Pancreas (tissue), 10 donors: ENCODE measurements around the gene UIMC1. TPM values are rescaled to one million over a fixed set of nuclear protein-coding genes. Genes with fewer than 3 reads are reported as not detected.

ENCODE experiments used
- ATAC-seq, 4 donors: fragments of 200-7000 bp; cut with Tn5 transposase; one replicate each; pipeline versions ENCODE4 v1.8.0 to v1.9.1; 2020; ENCODE audit warnings: mild to moderate bottlenecking in 4 of 4, moderate library complexity in 4 of 4
- DNase-seq, 6 donors: peaks; one replicate each; pipeline ENCODE4 v3.0.0-alpha.2; 2020
- FAIRE-seq: peaks from 2 replicates; lab custom pipeline; 2012; peaks lifted over from hg19 to GRCh38; lab: Jason Lieb, UNC
- H3K27ac ChIP-seq, 4 donors: fragments of 200-600 bp; sonication (generic); 1 replicate in 3 of 4; 2 replicates in 1 of 4; pipeline versions ENCODE4 v1.5.0 to v1.8.0; 2020
- H3K27me3 ChIP-seq, 4 donors: fragments of 200-600 bp; one replicate each; pipeline ENCODE4 v1.8.0; 2021
- H3K36me3 ChIP-seq, 3 donors: fragments of 200-600 bp; sonication (generic) in 1 of 3; one replicate each; pipeline versions ENCODE4 v1.5.0 to v1.8.0; 2020 to 2021
- H3K4me1 ChIP-seq, 3 donors: fragments of 200-600 bp; one replicate each; pipeline ENCODE4 v1.8.0; 2021
- H3K4me3 ChIP-seq, 4 donors: fragments of 200-600 bp; sonication (generic) in 2 of 4; one replicate each; pipeline versions ENCODE4 v1.5.0 to v1.8.0; 2020 to 2021
- H3K9me3 ChIP-seq, 4 donors: fragments of 200-600 bp; one replicate each; pipeline ENCODE4 v1.8.0; 2021
- CTCF ChIP-seq, 4 donors: fragments of 200-600 bp; sonication (generic) in 3 of 4; IDR thresholded peaks; one replicate each; pipeline versions ENCODE4 v1.5.0 to v1.8.0; 2021; ENCODE audit warnings: antibody characterized with exemption in 4 of 4
- WGBS, 2 donors: extraction: QIAGEN DNeasy Blood & Tissue Kit; methylation state at CpG; one replicate each; pipeline ENCODE4 v1.1.7; 2013; 5-methylcytosine and 5-hydroxymethylcytosine counted together
- intact Hi-C, 3 donors: fragments of 100-400 bp; cut with DNase I; formaldehyde crosslinking; loops; one replicate each; pipeline versions ENCODE4 v1.11.1 to v1.14.2; 2022
- polyA plus RNA-seq, 2 donors: library from polyadenylated mRNA; stranded (reverse); fragments of 200-250 nt; gene quantifications; one replicate each; pipeline ENCODE4 v1.2.3, GENCODE V29; 2013
- total RNA-seq, 6 donors: library from RNA; stranded (reverse); fragmentation: NEBNext Ultra II Directional in 4 of 6; extraction: Animal tissue kit (Norgen Biotek cat#: 25700) in 4 of 6; gene quantifications; one replicate each; pipeline versions ENCODE4 v1.2.1 to v1.2.4, GENCODE V29; 2021 to 2023
- donor health status: healthy with polysubstance abuse.
- donor health status: DM: no; HTN: no; CAD: no; lungs with moderate emphysema.
- donor health status: DM: no; HTN: no; CAD: no.
- donor health status: control.
- donor health status: control.
- donor health status: Bipolar disorder and iron deficiency.
- donor health status: DM: yes; HTN: yes; CAD: no.
- donor health status: DM: no; HTN: no; CAD: no.
- donor health status: DM: no; HTN: no; CAD: no.
- donor health status: DM: yes; HTN: yes; CAD: no.

Gene UIMC1
- total and polyA plus RNA-seq, 8 donors: 19.9 to 29.5 (median 23.0) TPM

GRCh38 chr5:176869501-176870109, 137.0 kb downstream of the UIMC1 start:
- 67 to 70% methylated on average over 36 to 38 of the region's 38 CpGs for WGBS, 2 donors
- ATAC-seq: no peak
- TF ChIP-seq CTCF (IDR thresholded peaks at IDR 0.05): no peak
- H3K27ac ChIP-seq: no peak overlapping the region
- no peak for FAIRE-seq
- no peaks in the 10 kb centered on the region for H3K4me1 ChIP-seq
- H3K4me3 ChIP-seq: no peak overlapping the region
- H3K36me3 ChIP-seq: no peaks in the 10 kb centered on the region
- intact Hi-C loops: no loop called here
- no peaks in the 10 kb centered on the region for H3K27me3 ChIP-seq
- peak in 1 of 6 donors; percentile 46 for DNase-seq
- no peaks in the 10 kb centered on the region for H3K9me3 ChIP-seq

- DNase-seq: no peak
- intact Hi-C loops: no loop called here
- Histone ChIP-seq H3K4me1 (no peaks in the 10 kb centered on the region), H3K27ac (no peak overlapping the region), H3K36me3 (no peaks in the 10 kb centered on the region), H3K4me3 (no peak overlapping the region), H3K27me3 (no peaks in the 10 kb centered on the region), H3K9me3 (no peaks in the 10 kb centered on the region)
- TF ChIP-seq CTCF (IDR thresholded peaks at IDR 0.05): no peak
- no peak for ATAC-seq
- 79 to 82% methylated on average over 20 of the region's 20 CpGs for WGBS, 2 donors
- FAIRE-seq: no peak
These were observed 137.8 kb downstream of the UIMC1 start for GRCh38 chr5:176868731-176869130.

- H3K36me3 ChIP-seq: no peaks in the 10 kb centered on the region
- H3K9me3 ChIP-seq: no peaks in the 10 kb centered on the region
- WGBS, 2 donors: 61 to 69% methylated on average over 14 of the region's 14 CpGs
- TF ChIP-seq CTCF (IDR thresholded peaks at IDR 0.05): no peak
- H3K27ac ChIP-seq: no peak overlapping the region
- no peak for FAIRE-seq
- no peak overlapping the region for H3K4me3 ChIP-seq
- no peaks in the 10 kb centered on the region for H3K4me1 ChIP-seq
- intact Hi-C loops: no loop called here
- DNase-seq: no peak
- ATAC-seq: no peak
- no peaks in the 10 kb centered on the region for H3K27me3 ChIP-seq
These were observed 138.5 kb downstream of the UIMC1 start for GRCh38 chr5:176868126-176868525.

DNA sequence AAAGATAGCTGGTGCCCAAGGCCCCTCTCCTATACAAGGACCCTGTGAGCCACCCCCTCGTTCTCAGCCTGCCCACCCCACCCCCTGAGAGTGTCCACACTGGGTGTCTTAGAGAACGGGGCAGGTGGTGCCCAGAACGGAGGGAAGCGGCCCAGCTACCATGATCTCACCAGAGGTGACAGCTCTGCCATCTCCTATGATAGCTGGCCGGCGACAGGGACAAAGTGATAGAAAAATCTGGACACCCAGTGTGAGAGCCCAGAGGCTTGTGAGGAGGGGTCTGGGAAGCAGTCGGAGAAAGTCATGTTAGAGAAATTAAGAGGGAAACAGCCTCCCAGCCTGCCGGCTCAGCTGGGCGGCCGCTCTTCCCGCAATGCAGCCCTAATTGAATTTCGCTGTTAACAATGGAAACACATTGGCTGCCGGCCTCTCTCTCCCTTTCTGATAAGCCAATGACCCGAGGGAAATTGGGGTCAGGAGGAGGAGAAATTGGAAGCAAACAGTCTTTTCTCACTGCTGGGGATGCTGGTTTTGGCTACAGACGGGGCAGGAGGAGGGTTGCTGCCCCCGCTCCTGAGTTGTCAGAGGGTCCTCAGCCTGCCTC, 139.8 kb downstream of the UIMC1 start:
- no peak for ATAC-seq
- H3K27ac ChIP-seq: no peak overlapping the region
- H3K9me3 ChIP-seq: no peaks in the 10 kb centered on the region
- no peak overlapping the region for H3K4me3 ChIP-seq
- H3K27me3 ChIP-seq: no peaks in the 10 kb centered on the region
- intact Hi-C loops: no loop called here
- H3K36me3 ChIP-seq: no peaks in the 10 kb centered on the region
- no peak for DNase-seq
- no peak for TF ChIP-seq CTCF (IDR thresholded peaks at IDR 0.05)
- FAIRE-seq: no peak
- H3K4me1 ChIP-seq: no peaks in the 10 kb centered on the region
- 17 to 23% methylated on average over 16 of the region's 16 CpGs for WGBS, 2 donors

DNA sequence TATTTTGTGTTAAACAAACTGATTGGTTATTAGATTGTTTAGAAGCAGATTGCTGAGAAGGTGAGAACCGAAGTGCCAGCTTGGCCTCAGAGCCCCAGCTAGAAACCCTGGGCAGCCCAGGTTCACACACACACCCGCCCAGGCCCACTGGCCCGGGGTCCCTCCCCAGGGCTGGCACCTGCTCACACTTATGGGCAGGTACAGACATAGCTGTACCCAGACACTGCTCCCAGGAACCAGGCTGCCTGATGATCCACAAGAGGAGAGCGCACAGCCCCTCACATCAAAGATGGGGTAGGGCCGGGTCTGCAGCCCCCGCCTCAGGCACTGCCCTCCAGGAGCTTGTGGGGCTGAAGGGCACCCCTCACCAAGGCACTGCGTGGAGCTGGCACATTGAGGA, 140.6 kb downstream of the UIMC1 start:
- H3K36me3 ChIP-seq: no peaks in the 10 kb centered on the region
- no peaks in the 10 kb centered on the region for H3K4me1 ChIP-seq
- intact Hi-C loops: no loop called here
- ATAC-seq: no peak
- no peak for FAIRE-seq
- no peak overlapping the region for H3K4me3 ChIP-seq
- H3K27ac ChIP-seq: no peak overlapping the region
- no peak for TF ChIP-seq CTCF (IDR thresholded peaks at IDR 0.05)
- DNase-seq: peak in 1 of 6 donors; percentile 27
- H3K27me3 ChIP-seq: no peaks in the 10 kb centered on the region
- 64% methylated on average over 7 of the region's 7 CpGs for WGBS, 2 donors
- no peaks in the 10 kb centered on the region for H3K9me3 ChIP-seq
